CD4-positive, alpha-beta T cell (primary cell): ENCODE data around the gene TMEM144. TPM values are rescaled to one million over a fixed set of nuclear protein-coding genes. Genes with fewer than 3 reads are reported as not detected.
A peak's percentile ranks its signal among the peaks of the same experiment; 100 is the strongest.

Source experiments
- ATAC-seq: fragments of 200-7000 bp; cut with Tn5 transposase; one replicate; pipeline ENCODE4 v1.10.0; 2022; ENCODE audit warnings: mild to moderate bottlenecking; ENCODE audit not compliant: poor library complexity
- CTCF ChIA-PET: fragments of 350-600 bp; sonication (Branson Sonifier 250); formaldehyde crosslinking; loops from one replicate; lab custom pipeline; 2021; ENCODE audit warnings: antibody characterized with exemption, inconsistent platforms; lab: Charles Lee
- POLR2A ChIA-PET: fragments of 350-600 bp; sonication (Branson Sonifier 250); formaldehyde crosslinking; loops from one replicate; lab custom pipeline; 2021; ENCODE audit warnings: antibody characterized with exemption, inconsistent platforms; lab: Charles Lee
- DNase-seq, 14 experiments: peaks; one replicate each; pipeline ENCODE4 v3.0.0-alpha.2; 2013 to 2020; ENCODE audit warnings: mixed read lengths in 2 of 14
- H3K27ac ChIP-seq, 2 donors: one replicate each; pipeline versions ENCODE4 v1.5.1 to v1.7.0; 2013; ENCODE audit warnings: low read length in 2 of 2, low read depth in 1 of 2, mild to moderate bottlenecking in 1 of 2
- H3K27me3 ChIP-seq, 2 experiments: 1 replicate in 1 of 2; 2 replicates in 1 of 2; pipeline versions ENCODE4 v1.6.1 to v1.7.0; 2013; ENCODE audit warnings: low read length in 2 of 2, control low read depth in 1 of 2, mild to moderate bottlenecking in 1 of 2, moderate library complexity in 1 of 2; ENCODE audit not compliant: insufficient read depth in 2 of 2, control insufficient read depth in 1 of 2
- H3K36me3 ChIP-seq: one replicate; pipeline ENCODE4 v1.6.1; 2013; ENCODE audit warnings: low read length, control low read depth; ENCODE audit not compliant: insufficient read depth
- H3K4me1 ChIP-seq: one replicate; pipeline ENCODE4 v1.6.1; 2013; ENCODE audit warnings: low read length, control low read depth; ENCODE audit not compliant: insufficient read depth
- H3K4me3 ChIP-seq: one replicate; pipeline ENCODE4 v1.5.1; 2013; ENCODE audit warnings: mild to moderate bottlenecking, low read length, moderate library complexity
- H3K9me3 ChIP-seq, 2 experiments: 1 replicate in 1 of 2; 2 replicates in 1 of 2; pipeline versions ENCODE4 v1.6.1 to v1.7.0; 2013; ENCODE audit warnings: low read length in 2 of 2, mild to moderate bottlenecking in 2 of 2, control low read depth in 1 of 2, moderate library complexity in 1 of 2; ENCODE audit not compliant: control insufficient read depth in 1 of 2, insufficient read depth in 1 of 2
- H3K27ac Mint-ChIP-seq: one replicate; pipeline ENCODE4 v1.8.0; 2020; ENCODE audit warnings: mixed read lengths
- H3K27me3 Mint-ChIP-seq: one replicate; pipeline ENCODE4 v1.8.0; 2021; ENCODE audit warnings: mixed read lengths
- H3K36me3 Mint-ChIP-seq: one replicate; pipeline ENCODE4 v1.8.0; 2021; ENCODE audit warnings: low read depth, mixed read lengths
- H3K4me1 Mint-ChIP-seq: one replicate; pipeline ENCODE4 v1.8.0; 2021; ENCODE audit warnings: low read depth, mixed read lengths
- H3K4me3 Mint-ChIP-seq: one replicate; pipeline ENCODE4 v1.8.0; 2020; ENCODE audit warnings: mild to moderate bottlenecking, mixed read lengths
- H3K9me3 Mint-ChIP-seq: one replicate; pipeline ENCODE4 v1.8.0; 2020; ENCODE audit warnings: mixed read lengths
- intact Hi-C, 2 experiments: fragments of 100-400 bp; cut with DNase I in 1 of 2; cut with micrococcal nuclease in 1 of 2; formaldehyde crosslinking; loops; one replicate each; pipeline versions ENCODE4 v1.15.1 to v1.9.0; 2023 to 2025; cut with DNase I, micrococcal nuclease
- total RNA-seq, 174 experiments: library from RNA in 2 of 174; stranded (reverse) in 2 of 174; gene quantifications; one replicate each; pipeline ENCODE4 v1.2.3 and lab custom pipeline; 2021 to 2026
- TF ChIP-seq, protein P1 (sequence below): fragments of 200-600 bp; IDR thresholded peaks from one replicate; pipeline ENCODE4 v1.8.0; 2022; ENCODE audit warnings: antibody characterized with exemption, mild to moderate bottlenecking

The TMEM144 gene
- total RNA-seq, 2 experiments from 2014 or later, result 0.45 TPM; not detected in 1

DNA sequence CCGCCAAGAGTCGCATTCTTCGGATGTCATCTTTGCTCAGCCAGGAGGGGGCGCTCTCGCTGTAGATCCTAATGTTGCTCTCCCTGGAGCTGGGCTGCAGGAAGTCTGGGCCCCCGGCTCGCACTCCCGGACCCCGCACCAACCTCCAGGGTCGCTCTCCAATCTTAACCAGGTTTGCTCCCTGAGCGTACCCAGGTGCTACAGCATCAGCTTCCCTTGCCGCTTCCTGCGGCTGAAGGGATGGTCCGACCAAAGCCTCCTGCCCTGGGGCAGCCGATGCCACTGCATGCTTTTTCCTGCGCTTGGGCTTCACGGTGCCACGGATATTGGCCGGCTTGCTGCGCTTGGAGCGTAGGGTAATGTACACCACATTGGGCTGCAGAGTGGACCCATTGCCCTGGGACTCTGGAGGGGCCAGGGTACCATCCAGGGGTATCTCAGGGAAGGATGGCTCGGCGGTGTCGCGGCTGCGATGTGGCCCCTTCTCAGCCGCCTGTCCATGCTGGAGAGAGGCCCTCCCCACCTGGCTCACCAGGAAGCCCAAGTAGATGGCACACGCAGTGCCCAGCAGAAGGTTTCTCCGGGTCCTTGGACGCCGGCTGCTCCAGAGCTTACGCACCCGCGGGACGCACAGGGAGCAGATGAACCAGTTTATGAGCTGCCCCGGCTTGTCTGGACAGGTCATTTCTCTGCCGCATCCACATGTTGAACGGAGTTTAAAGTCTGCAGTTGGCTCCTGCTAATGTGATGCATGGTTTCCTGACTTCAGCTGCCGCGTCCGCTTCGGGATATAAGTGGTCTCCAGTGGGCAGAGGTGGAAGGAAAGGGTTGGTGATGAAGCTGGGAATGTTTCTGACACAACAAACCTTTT, 39.4 kb upstream of the TMEM144 start:
- peaks cover 11 to 35% of the 10 kb centered on the region in 2 experiments for H3K27me3 ChIP-seq
- Mint-ChIP-seq H3K27me3 (peaks cover 45% of the 10 kb centered on the region), H3K9me3 (no peaks in the 10 kb centered on the region), H3K36me3 (no peaks in the 10 kb centered on the region), H3K4me3 (no peak overlapping the region), H3K27ac (no peak overlapping the region), H3K4me1 (peaks cover 5% of the 10 kb centered on the region)
- no peaks in the 10 kb centered on the region for H3K36me3 ChIP-seq
- TF ChIP-seq, protein P1, sequence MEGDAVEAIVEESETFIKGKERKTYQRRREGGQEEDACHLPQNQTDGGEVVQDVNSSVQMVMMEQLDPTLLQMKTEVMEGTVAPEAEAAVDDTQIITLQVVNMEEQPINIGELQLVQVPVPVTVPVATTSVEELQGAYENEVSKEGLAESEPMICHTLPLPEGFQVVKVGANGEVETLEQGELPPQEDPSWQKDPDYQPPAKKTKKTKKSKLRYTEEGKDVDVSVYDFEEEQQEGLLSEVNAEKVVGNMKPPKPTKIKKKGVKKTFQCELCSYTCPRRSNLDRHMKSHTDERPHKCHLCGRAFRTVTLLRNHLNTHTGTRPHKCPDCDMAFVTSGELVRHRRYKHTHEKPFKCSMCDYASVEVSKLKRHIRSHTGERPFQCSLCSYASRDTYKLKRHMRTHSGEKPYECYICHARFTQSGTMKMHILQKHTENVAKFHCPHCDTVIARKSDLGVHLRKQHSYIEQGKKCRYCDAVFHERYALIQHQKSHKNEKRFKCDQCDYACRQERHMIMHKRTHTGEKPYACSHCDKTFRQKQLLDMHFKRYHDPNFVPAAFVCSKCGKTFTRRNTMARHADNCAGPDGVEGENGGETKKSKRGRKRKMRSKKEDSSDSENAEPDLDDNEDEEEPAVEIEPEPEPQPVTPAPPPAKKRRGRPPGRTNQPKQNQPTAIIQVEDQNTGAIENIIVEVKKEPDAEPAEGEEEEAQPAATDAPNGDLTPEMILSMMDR, result no peak
- DNase-seq (peak in 3 of 14 experiments; percentile 6 to 49 (median 44)), ATAC-seq (no peak)
- intact Hi-C loops, result no loop called here
- H3K4me1 ChIP-seq, result no peaks in the 10 kb centered on the region
- ChIA-PET POLR2A (no interaction called here), CTCF (no interaction called here)
- peaks cover 0 to 10% of the 10 kb centered on the region in 2 experiments for H3K9me3 ChIP-seq
- no peak overlapping the region for H3K27ac ChIP-seq
- peak overlapping the region; percentile 33 for H3K4me3 ChIP-seq

DNA sequence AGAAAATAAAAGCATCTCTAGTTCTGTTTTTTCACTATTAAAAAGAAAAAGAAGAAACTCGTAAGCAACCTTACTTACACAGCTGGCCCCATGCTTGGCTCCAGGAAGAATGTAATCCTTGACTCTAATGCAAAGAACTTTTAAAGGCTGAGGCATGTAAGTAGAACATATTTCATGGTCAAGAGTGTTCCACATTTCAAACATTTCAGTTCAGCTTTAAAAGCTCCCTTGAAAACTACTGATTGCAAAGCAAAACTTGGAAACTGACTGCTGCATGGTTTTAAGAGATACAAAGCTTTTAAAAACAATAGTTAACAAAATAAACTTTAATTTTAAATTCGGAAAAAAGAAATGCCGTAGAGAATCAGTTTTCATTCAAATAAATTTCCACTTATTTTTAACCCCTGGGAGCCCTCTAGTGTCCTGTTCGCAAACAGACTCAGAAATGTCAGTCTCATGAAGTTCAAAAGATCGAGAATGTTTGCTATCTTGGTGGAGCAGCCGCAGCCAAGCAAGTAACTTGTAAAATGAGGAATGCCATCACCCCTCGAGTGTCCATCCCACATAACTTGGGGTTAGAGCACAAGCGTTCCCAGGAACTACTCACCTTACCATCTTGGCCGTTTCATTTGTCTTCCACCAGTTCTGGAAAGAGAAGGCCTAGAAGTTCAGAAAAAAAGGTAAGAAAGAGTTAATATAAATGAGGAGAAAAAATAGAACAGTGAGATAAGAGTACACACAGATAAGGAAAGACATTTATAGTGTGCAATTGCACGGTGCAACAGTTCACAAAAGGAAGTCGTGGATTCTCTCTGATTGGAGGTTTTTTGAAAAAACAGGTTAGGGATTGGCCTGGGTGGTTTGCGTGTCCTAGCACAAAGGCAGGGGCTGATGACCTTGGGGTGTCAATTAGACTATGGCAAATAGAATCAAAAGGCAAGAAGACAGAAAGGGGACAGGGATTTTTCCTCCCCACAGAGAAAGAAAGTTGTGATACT, 37.7 kb upstream of the TMEM144 start, which contains the start of gene GASK1B:
Gene GASK1B (minus strand): TSS at position 765 of the 998 bp plus-strand sequence. CDS start 1,650 bp downstream, outside the sequence.
- POLR2A ChIA-PET, result no interaction called here
- Mint-ChIP-seq H3K27me3 (peaks cover 47% of the 10 kb centered on the region), H3K4me1 (peaks cover 5% of the 10 kb centered on the region), H3K4me3 (no peak within 1 kb of the TSS), H3K9me3 (no peaks in the 10 kb centered on the region), H3K27ac (no peak within 1 kb of the TSS), H3K36me3 (no peaks in the 10 kb centered on the region)
- H3K27me3 ChIP-seq, result peaks cover 11 to 35% of the 10 kb centered on the region in 2 experiments
- H3K27ac ChIP-seq, result no peak within 1 kb of the TSS
- intact Hi-C loops, result no loop called here
- H3K36me3 ChIP-seq, result no peaks in the 10 kb centered on the region
- CTCF ChIA-PET, result no interaction called here
- ATAC-seq (no peak), DNase-seq (no peak)
- TF ChIP-seq, protein P1, result no peak
- no peaks in the 10 kb centered on the region for H3K4me1 ChIP-seq
- peak within 1 kb of the TSS; percentile 4 for H3K4me3 ChIP-seq
- H3K9me3 ChIP-seq, result peaks cover 0 to 10% of the 10 kb centered on the region in 2 experiments

DNA sequence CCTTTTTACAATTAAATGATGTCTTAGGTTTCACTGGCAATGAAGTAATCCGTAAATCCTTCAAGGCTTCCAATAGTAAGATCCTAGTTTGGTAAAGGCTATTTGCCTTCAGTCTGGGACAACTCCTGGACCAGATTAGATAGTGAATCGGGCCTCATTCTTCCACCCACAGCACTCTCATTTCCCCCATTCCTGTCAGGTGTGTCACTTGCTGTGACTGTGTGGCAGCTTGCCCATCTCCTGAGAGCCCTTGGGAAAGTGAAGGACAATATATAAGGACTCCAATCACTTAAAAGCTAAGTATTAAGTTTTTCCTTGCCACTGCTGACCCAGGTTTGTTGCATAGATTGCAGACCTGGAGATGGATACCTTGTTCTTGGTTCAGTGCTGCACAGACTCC, 34.2 kb upstream of the TMEM144 start:
- no peaks in the 10 kb centered on the region for H3K4me1 ChIP-seq
- DNase-seq (no peak), ATAC-seq (no peak)
- no peak overlapping the region for H3K4me3 Mint-ChIP-seq
- H3K9me3 ChIP-seq, result peaks cover 0 to 1% of the 10 kb centered on the region in 2 experiments
- H3K27ac Mint-ChIP-seq, result no peak overlapping the region
- ChIA-PET CTCF (no interaction called here), POLR2A (no interaction called here)
- TF ChIP-seq, protein P1, result no peak
- no peaks in the 10 kb centered on the region for H3K36me3 Mint-ChIP-seq
- no peaks in the 10 kb centered on the region for H3K9me3 Mint-ChIP-seq
- no peak overlapping the region for H3K4me3 ChIP-seq
- H3K4me1 Mint-ChIP-seq, result peaks cover 5% of the 10 kb centered on the region
- intact Hi-C loops, result no loop called here
- H3K27me3 ChIP-seq, result peaks cover 1 to 15% of the 10 kb centered on the region in 2 experiments
- H3K27me3 Mint-ChIP-seq, result peaks cover 40% of the 10 kb centered on the region
- H3K27ac ChIP-seq, result no peak overlapping the region
- H3K36me3 ChIP-seq, result no peaks in the 10 kb centered on the region
